Non-pigmented ciliary epithelial cell (primary cell): ENCODE measurements around the gene RUNX1.

Experiments
- DNase-seq: peaks from one replicate; pipeline ENCODE4 v3.0.0-alpha.2; 2010; ENCODE audit warnings: low read depth

Gene RUNX1

GRCh38 chr21:35059742-35060141 is 10.6 kb upstream of the RUNX1 start:
- no peak for DNase-seq

DNA sequence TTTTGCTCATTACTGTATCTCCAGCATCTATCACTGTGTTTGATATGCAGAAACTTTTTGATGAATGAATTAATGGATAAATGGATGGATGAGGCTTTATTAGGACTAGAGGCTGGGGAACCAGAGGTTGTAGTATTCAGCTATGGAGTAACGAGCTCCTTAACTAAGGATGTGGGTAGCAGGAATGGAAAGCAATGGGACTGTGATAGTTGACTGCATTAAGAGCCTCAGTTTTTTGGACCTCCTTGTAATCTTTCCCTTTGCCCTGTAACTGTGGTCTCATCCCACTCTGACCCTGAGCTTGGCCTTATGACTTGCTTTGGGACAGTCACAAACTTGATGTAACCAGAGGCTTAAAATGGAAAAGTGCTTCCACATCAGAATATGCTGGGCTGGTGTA is 9.0 kb upstream of the RUNX1 start:
- no peak for DNase-seq

DNA sequence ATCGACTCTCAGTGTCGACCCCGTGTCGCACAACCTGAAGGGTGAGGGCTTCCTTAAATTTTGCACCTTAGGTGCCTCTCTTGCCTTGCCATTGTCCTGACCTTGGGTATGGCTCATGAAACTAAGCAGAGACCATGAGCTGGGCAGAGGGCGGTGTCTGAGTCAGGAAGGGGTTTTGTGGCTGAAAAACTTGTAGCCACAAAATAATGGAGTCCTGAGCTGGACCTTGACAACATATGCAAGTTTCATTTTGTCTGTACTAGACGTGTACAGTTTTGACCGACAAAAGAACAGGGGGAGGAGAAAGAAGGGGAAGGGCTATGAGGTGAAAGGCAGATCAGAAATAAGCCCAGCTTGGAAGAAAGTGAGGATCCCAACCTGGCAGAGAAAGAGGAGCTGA is 8.3 kb upstream of the RUNX1 start:
- DNase-seq = no peak

DNA sequence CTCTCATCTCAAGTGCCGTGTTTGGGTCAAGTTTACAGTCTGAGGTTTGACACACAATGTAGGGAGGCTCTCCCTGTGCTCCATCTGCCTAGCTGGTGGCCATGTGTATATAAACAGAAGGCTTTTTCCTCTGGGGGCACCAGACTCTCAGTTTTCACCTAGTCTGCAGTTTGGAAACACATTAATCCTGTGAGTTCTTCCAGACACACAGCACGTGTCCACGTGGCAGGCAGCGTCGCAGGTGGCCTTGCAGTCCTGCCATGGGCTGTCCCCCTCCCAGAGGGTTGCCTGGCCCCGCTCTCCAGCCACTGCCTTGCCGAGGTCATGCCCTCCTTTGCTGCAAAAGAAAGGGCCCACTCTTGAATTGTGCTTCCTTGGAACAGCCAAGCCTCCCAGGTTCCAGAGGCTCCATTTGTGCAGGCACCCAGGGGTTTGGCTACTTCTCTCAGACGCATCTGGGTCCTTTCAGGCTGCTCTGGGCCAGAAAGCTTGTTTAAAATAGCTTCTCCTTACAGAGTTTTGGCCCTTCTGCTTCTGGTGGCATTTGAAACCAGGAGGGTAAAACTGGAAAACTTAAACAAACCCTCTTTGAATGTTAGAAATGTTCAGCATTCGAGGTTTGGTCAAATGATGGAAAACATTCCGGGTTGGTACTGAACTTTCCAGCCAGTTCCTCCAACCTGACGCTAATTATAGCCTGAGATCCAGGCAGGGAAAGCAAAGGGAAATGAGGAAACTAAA is 4.4 kb upstream of the RUNX1 start:
- no peak for DNase-seq

GRCh38 chr21:35052801-35053200 is 3.7 kb upstream of the RUNX1 start:
- no peak for DNase-seq

DNA sequence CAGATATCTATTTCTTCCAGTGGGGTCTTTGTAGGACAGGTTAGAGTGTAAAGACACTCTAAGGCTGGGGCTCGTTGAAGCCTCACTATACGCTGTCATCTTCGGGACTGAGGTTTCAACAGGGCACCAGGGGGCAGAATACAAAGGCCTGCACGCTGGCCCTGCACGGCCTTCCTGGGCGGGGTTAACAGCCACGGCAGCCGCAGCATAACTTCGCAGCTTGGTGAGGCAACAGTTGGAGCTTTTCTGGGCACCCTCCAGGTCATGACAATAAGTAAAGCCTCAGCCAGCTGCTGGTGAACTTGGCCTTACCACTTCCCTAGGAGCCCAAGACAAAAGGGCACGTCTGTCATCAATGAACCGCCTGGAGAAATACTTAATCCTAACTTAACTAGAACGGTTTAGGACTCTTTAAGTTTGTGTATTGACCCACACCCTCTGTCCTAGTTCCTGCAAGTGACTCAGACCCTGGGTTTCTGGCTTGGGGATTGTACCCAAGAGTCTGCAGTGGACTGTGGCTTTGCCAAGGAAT is 2.3 kb upstream of the RUNX1 start:
- DNase-seq = no peak

DNA sequence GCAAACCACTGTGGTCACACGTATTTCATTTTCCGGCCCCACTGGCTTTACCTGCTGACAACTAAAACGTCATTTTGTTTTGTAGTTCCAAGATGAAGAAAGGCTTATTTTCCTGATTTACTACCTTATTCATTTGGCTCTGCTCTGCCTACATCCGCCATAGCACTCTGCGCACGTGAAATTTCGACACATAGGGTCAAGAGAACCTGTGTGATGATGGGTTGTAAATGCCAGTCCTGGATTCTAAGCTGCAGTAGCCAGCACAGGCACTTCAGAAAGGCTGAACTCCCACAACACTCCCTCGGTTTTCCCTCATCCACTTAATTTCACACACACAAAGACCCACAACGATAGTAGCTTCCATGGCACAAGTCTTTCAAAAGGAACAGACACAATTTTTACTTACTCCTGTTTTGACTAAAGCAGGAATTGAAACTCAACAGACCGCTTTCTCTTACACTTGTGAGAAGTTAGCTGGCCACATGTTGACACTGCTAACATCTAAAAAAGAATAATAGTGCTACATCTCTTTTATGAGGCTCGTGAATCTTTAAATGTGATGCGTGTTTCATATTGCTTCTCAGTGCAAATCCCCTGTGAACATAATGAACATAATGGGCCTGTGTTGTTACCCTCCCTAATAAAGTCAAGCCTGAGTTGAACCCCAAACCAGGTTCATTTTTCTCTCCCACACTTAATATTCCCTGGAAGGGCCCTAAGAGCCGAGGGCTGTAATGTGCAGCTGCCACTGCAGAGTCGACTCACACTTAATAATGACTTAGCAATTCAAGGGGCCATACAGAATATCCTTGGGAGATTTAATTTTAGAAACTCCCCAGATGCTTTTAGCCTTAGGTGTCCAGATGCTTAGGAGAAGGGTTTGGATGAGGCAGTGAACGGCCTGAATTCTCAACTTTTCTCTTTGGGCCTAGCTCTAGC is 1.5 kb upstream of the RUNX1 start:
- DNase-seq = no peak

GRCh38 chr21:35048183-35048601 is 910 bp downstream of the RUNX1 start:
- DNase-seq = no peak

DNA sequence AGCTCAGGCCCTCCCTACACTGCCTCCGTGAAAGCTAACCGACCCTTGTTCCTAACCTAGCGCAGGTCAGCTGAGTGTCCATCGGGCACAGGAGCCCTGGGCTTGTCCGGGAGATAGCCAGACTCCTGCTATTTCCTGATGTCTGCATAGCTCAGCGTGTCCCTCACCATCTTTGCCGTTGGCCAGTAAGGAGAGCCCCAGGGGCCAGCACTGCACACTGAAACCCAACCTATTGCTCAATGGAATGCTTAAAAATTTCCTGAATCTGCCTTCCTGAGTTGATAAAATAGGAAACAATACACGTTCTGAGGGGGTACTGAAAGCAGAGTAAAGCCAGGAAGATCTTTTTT is 2.2 kb downstream of the RUNX1 start:
- DNase-seq = no peak

- DNase-seq = no peak
These were observed 2.9 kb downstream of the RUNX1 start for GRCh38 chr21:35046263-35046624.

- no peak for DNase-seq
These were observed 3.4 kb downstream of the RUNX1 start for GRCh38 chr21:35045542-35046262.

DNA sequence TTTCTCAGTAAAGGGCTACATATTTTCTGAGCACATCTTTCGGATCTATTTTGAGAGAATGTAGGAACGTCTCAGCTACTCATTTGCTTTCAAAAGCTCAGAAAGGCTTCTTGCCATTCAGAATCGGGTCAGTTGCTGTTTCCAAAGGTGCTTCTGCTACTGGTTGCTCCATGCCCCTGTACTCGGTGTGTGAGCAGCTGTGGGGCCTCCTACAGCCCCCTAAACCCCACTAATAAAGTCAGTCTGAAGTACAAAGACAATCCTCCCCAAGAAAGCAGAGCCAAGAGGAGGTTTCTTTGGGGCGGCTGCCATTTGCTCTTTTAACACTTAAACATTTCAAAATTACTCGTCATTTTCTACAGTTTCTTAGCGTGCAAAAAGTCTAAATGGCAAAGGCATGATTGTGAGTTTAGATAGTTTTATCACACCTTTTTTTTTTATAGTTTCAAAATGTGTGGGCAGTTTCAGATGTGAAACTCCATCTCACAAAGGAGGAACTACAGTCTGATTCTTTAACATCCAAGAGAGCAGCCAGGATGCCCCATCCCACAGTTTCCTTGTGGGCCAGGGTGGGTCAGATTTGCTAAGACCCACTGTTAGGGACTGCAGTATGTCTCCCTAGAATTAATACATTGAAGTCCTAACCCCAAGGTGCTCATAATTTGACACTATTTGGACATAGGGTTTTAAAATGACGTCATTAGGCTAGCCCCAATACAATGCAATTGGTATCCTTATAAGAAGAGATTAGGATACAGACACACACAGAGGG is 4.1 kb downstream of the RUNX1 start:
- DNase-seq = no peak

DNA sequence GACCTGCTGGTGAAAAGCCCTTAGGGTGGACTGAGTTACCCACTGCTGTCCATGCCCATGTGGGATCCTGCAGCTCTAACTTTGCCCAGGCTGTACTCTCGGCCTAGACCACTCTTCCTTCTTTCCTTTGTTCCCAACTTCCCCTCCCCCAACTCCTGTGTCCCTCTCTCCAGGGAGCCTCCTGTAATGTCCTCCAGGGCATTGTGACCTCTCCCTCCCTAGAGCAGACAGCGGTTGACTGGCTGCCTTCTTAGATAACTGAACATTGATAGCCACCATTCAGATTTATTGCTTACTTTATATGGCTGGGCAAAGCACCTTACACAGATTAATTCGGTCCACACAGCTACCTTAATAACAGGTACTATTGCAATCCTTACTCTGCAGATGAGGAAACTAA is 5.0 kb downstream of the RUNX1 start:
- DNase-seq = no peak

DNA sequence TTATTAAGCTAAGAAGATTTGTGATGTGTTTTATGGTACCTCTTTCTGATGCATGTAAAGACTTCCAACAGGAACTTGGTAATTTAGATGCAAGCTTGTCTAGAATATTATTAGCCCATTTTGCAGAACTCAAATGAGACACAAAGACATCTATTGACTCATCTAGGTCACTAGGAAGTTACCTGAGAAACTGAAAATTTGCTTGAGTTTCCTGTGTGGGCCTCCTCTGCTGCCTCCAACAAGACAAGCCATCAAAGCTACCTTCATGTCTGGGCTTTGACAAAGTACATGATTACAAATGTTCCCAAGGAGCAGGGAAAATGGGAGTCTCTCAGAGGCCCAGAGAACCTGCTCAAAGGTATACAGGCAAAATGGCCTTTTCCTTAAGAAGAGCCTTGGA is 5.6 kb downstream of the RUNX1 start:
- no peak for DNase-seq

GRCh38 chr21:35042836-35043235 is 6.3 kb downstream of the RUNX1 start:
- no peak for DNase-seq

- no peak for DNase-seq
These were observed 7.2 kb downstream of the RUNX1 start for GRCh38 chr21:35041881-35042280.

DNA sequence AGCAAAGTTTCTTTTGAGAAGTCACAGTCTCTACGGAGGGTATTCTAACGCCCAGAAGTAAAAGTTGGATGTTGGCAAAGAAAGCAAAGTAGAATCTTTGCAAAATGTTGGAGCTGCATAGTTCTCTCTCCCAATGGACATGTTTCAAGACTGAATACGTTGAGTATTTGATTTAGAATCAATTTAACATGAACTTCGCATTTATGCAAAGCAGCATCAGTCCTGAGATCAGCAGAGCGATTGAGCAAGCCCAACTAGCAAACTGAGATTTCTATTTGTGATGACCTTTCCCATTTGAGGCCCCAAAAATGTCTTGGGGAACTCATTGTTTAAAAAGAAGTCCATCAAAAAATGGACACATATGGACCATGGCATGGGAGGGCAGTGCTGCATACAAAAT is 8.0 kb downstream of the RUNX1 start:
- DNase-seq = no peak

GRCh38 chr21:35039595-35040289 is 9.4 kb downstream of the RUNX1 start:
- DNase-seq = no peak

DNA sequence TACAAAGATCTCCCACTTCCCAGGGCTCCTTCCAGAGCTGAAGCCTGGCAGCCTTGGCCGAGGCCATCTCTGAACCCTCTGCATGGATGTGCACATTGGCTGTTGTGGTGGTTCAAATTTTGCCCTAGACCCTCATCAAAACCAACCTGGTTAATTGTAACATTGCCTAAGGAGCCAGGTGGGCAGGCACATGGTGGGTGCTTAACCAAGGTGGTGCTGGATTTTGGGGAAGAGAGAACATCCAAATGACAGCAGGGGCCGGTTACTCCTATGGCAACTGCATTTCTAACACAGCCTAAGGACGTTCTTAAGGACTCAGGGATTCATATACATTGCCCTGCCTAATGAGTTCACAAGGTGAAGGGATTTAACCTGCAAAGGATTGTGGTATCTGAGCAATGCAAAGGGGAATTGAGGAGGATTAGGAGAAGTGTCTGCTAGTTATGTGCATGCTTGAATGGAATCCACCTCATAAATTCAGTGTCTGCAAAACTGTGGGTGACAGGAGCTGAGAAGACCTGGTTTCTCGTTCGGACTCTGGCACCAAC is 10.3 kb downstream of the RUNX1 start:
- no peak for DNase-seq

GRCh38 chr21:35037384-35037765 is 11.7 kb downstream of the RUNX1 start:
- DNase-seq = no peak
